ENCODE data around the gene MCRIP1.

MCRIP1 gene

GRCh38 chr17:81817758-81818147 is 15.3 kb downstream of the MCRIP1 start:
- no peak for DNase-seq

- no peak for DNase-seq
Observed at GRCh38 chr17:81815646-81815986, 17.5 kb downstream of the MCRIP1 start.

DNA sequence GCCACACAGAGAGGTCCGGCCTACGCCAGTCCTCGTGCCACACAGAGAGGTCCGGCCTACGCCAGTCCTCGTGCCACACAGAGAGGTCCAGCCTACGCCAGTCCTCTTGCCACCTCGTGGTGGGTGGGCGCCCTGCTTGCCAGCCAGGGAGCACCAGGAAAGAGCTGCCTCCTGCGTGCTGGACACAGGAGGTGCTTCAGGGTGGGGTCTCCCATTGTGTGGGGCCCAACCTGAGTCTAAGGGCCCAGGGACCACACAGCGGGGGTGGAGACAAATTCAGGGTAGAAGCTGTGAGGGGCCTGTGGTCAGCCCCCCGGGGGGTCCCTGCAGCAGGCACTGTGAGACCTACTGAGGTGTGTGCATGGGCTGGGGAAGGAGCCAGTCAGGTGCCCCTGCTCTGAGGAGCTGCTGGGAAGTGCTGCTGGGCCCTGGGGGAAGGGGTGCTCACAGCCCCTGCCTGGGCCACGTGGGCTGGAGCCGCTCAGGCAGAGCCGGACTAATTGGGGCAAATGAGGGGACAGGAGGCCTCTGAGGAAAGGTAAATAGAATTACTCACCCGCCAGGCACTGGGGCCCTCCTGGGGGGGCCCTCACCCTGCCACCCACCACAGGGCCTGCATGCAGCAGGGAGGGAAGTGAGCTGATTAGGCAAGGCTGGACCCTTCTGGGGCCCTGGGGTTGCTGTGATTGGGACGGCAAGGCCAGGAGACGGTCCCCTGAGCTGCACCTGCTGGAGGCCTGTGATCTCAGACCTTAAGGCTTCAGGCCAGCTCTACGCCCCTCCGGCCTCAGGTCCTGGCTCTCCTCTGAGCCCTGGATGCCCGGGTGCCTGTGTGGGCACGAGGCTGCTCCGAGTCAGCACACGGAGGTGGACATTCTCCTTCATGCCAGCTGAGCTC is 18.1 kb downstream of the MCRIP1 start:
- DNase-seq, result no peak

DNA sequence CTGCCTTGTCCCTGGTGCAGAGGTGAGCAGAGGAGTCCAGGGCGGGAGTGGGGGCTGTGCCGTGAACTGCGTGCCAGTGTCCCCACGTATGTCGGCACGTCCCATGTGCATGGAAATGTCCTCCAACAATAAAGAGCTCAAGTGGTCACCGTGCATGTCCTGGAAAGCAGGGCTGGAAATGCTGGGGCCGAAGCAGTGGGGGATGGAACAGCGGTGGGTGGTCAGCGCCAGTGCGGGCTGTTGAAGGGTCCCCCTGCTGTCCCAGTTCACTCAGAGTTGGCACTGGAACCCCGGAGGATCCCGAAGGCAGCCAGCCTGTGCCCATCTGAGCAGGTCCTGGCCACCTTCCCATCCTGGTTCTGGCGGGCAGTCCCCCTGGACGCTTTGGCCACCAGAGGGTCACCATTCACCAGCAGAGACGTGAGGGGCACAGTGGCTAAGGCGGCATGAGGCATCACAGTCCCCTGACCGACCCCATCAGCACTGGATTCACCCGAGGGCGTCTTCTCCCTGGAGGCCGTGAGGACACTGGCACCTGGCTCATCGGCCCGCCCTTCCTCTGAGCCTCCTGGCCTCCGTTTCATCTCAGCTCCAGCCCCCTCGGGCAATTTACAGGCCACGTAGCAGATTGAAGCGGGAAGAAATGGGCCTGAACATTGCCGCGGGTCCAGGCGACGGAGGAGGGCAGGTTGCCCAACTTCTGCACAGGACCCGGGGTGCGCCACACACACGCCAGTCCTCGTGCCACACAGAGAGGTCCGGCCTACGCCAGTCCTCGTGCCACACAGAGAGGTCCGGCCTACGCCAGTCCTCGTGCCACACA is 19.0 kb downstream of the MCRIP1 start:
- no peak for DNase-seq

GRCh38 chr17:81813371-81813684 is 19.8 kb downstream of the MCRIP1 start:
- DNase-seq, result no peak

GRCh38 chr17:81812571-81813370 is 20.3 kb downstream of the MCRIP1 start:
- DNase-seq, result no peak

DNA sequence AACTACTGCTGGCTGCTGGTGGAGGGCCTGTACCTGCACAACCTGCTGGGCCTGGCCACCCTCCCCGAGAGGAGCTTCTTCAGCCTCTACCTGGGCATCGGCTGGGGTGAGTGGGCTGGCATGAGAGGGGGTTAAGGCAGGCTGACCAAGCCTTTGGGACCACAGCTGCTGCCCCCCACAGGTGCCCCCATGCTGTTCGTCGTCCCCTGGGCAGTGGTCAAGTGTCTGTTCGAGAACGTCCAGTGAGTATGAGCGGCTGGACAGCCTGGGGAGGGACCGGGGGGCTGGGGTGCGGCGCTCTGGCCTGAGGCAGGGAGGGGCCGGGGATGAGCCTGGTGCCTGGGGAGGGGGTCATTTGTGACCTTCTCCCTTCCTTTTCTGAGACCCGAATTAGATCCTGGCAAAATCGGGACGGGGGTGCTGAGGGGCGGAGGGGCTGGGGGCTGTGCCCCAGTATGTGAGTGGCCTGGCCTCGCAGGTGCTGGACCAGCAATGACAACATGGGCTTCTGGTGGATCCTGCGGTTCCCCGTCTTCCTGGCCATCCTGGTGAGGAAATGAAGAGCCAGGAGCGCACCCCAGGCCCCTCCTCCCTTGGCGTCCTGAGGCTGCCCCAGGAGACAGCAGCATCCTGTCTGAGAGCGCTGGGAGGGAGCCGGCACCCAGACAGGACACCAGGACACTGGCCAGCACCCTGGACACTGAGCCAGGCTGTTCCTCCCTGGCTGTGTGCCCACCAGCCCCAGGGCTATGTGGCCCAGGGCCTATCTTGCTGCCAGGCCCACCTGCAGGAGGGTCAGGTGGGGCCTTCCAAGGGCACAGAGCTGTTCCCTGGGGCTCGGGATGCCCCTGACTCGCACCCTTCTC is 21.2 kb downstream of the MCRIP1 start:
- no peak for DNase-seq

DNA sequence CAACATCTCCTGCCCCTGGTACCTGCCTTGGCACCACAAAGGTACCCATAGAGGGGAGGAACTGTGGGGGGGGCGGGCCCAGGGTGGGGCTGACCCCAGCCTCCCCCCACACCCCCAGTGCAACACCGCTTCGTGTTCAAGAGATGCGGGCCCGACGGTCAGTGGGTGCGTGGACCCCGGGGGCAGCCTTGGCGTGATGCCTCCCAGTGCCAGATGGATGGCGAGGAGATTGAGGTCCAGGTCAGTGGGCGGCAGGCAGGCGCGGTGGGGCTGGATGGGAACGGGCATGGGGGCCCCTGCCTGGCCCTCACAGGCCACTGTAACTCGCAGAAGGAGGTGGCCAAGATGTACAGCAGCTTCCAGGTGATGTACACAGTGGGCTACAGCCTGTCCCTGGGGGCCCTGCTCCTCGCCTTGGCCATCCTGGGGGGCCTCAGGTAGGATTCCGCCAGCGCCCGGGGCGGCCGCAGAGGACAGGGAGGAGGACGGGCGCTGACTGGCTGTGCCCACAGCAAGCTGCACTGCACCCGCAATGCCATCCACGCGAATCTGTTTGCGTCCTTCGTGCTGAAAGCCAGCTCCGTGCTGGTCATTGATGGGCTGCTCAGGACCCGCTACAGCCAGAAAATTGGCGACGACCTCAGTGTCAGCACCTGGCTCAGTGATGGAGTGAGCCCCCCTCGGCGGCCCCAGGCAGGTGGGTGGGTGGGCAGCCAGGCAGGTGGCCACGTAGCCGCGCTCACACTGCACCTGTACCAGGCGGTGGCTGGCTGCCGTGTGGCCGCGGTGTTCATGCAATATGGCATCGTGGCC is 22.0 kb downstream of the MCRIP1 start:
- no peak for DNase-seq

DNA sequence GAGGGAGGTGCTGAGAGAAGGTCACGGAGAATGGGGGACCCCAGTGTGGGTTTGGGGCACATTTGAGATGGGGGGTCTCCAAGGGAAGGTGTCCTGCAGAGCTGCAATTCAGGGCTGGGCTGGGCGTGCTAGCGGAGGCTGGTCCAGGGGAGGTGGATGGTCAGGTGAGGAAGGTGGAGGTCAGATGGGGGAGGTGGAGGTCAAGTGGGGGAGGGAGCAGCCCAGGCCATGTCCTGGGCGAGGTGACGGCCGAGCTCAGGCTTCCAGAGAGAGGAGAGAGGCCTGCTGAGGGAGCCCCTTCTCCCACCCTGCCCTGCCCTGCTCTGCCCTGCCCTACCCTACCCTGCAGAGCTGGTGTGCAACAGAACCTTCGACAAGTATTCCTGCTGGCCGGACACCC is 22.6 kb downstream of the MCRIP1 start:
- no peak for DNase-seq

DNA sequence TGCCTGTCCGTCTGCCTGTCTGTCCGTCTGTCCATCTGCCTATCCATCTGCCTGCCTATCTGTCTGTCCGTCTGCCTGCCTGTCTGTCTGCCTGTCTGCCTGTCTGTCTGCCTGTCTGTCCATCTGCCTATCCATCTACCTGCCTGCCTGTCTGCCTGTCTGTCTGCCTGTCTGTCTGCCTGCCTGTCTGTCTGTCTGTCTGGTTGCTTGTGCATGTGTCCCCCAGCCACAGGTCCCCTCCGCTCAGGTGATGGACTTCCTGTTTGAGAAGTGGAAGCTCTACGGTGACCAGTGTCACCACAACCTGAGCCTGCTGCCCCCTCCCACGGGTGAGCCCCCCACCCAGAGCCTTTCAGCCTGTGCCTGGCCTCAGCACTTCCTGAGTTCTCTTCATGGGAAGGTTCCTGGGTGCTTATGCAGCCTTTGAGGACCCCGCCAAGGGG is 23.5 kb downstream of the MCRIP1 start:
- DNase-seq, result no peak

GRCh38 chr17:81808778-81809555 is 24.1 kb downstream of the MCRIP1 start:
- DNase-seq, result no peak

GRCh38 chr17:81807839-81808238 is 25.3 kb downstream of the MCRIP1 start:
- no peak for DNase-seq

DNA sequence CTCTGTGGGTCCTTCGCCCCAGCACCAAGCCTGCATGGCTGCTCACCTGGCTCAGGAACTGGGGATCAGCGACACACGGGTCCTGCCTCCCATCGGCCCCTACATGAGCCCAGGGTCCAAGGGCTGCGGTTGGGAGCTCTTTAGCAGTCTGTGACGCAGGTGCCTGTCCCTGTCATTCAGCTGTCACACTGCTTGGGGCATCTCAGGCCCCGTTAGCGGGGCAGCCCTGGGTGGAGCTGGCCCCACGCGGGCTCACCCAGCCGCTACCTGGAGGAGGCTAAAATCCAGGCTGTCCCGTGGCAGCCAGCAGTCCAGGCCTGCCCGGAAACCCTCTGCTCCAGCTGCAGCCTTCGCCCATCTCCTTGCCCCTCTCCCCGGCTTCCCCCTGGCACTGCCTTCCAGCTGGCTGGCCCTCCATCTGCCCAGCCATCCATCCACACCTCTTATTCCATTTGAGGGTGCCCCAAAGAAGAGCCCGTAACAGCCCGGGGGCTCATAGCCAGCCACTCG is 25.8 kb downstream of the MCRIP1 start:
- DNase-seq, result no peak

GRCh38 chr17:81806461-81807209 is 26.5 kb downstream of the MCRIP1 start:
- DNase-seq, result no peak

DNA sequence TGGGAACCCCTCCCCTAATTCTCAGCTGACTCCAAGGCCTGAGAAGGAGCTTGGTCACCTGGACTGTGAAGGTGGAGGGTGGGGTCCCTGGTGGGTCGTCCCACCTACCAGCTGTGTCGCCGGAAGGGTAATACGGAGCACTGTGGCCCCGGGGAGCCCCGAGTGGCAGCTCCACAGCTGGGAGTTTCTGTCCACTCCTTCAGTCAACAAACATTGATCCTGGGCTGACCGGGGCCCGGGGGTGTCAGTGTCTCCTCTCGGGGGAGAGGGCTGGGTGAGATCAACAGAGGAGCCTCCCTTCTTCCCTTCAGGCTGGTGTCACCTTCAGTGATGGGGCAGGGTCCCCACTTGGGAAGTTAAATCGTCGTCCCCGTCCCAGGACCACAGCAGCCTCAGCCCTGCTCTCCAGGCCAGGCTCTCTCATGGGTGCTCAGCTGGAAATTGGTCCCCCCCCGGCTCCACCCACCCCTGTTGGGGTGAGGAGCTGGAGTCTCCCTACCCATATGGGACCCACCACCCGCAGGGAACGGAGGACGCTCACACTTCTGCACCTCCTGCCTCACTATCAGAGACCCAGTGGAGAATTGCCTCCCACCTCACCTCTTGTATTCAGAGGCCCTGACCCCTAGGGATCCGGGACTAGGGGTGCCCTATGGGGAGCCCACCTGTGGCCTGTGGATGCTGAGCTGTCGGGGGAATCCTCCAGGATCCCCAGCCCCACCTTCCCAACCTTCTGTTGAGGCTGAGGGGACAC is 27.2 kb downstream of the MCRIP1 start:
- no peak for DNase-seq

GRCh38 chr17:81804559-81805399 is 28.3 kb downstream of the MCRIP1 start:
- DNase-seq, result no peak

DNA sequence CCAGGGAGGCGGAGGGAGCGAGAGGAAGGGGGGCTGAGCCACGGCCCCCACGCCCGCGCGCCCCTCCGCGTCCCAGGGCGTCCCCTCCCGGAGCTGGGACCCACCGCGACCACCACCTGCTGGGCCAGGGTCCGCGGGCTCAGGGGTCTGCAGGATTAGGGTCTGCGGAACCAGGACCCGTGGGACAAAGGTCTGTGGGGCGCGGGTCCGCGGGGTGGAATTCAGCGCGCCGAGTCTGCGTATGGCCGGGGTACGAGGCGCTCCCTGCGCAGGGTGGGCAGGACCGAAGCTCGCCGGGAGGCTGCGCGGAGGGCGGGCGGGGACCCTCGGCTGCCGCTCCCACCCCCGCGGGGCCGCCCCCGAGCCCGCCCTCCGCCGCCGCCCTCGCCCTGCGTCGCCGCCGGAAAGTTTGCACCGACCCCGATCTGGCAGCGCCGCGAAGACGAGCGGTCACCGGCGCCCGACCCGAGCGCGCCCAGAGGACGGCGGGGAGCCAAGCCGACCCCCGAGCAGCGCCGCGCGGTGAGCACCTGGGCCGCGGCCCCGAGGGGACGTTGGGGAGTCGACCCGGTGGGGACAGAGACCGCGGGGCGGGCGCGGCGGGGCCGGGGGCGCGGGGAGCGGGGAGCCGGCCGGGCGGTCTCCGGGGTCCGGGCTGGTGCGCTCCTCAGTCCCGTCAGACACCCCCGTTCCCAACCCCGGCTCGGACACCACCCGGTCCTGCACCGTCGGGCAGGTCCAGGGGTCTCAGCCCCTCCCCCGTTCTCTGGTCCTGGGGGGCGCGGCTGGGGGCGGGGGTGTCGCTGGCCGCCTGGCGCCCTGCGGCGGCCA is 29.1 kb downstream of the MCRIP1 start, which contains the start of gene GCGR:
Gene GCGR, plus strand, starts transcription at position 423 of the 831 bp plus-strand sequence. CDS start 4,869 bp downstream, outside the sequence.
- no peak for DNase-seq

All from NCI-H1930 (cell line).